ENCODE results near the gene PPFIA2.

GRCh38 chr12:81378601-81379285, 380.4 kb downstream of the PPFIA2 start:
- no peak for TF ChIP-seq POLR2A (IDR thresholded peaks at IDR 0.05)
- TF ChIP-seq CTCF (IDR thresholded peaks at IDR 0.05) = no peak

Measured in lower leg skin (tissue), 3 donors.